Osteocyte (in vitro differentiated cells): ENCODE results near the gene COL11A1. TPM values are rescaled to one million over a fixed set of nuclear protein-coding genes. Genes with fewer than 3 reads are reported as not detected.
"Not testable (repeated sequence)": the region's sequence is repeated elsewhere in the genome, so short reads cannot be mapped to it uniquely, and the experiment has no call there.

Experiments used
- DNase-seq: peaks from one replicate; pipeline ENCODE4 v3.0.0; 2021; ENCODE audit warnings: mixed read lengths; ENCODE audit not compliant: unreplicated experiment; ENCODE audit errors: extremely low spot score
- H3K27ac Mint-ChIP-seq: one replicate; pipeline ENCODE4 v1.8.0; 2021; ENCODE audit warnings: mild to moderate bottlenecking, mixed read lengths; ENCODE audit not compliant: unreplicated experiment
- H3K27me3 Mint-ChIP-seq: one replicate; pipeline ENCODE4 v1.8.0; 2021; ENCODE audit warnings: mixed read lengths; ENCODE audit not compliant: unreplicated experiment
- H3K36me3 Mint-ChIP-seq: one replicate; pipeline ENCODE4 v1.8.0; 2021; ENCODE audit warnings: mixed read lengths; ENCODE audit not compliant: unreplicated experiment
- H3K4me1 Mint-ChIP-seq: one replicate; pipeline ENCODE4 v1.8.0; 2021; ENCODE audit warnings: mixed read lengths; ENCODE audit not compliant: unreplicated experiment
- H3K4me3 Mint-ChIP-seq: one replicate; pipeline ENCODE4 v1.8.0; 2021; ENCODE audit warnings: mild to moderate bottlenecking, moderate library complexity, mixed read lengths; ENCODE audit not compliant: unreplicated experiment
- H3K9me3 Mint-ChIP-seq: one replicate; pipeline ENCODE4 v1.8.0; 2021; ENCODE audit warnings: mixed read lengths; ENCODE audit not compliant: unreplicated experiment
- total RNA-seq: library from RNA; stranded (reverse); gene quantifications from 2 replicates; pipeline ENCODE4 v1.2.1, GENCODE V29; 2021
- TF ChIP-seq, protein P1 (sequence below): fragments of 200-600 bp; sonication (generic); IDR thresholded peaks from 2 replicates; pipeline ENCODE4 v1.5.0; 2021; ENCODE audit warnings: antibody characterized with exemption, mild to moderate bottlenecking, moderate library complexity

Gene COL11A1
- total RNA-seq, 1 donor from 2014 or later = 592 TPM

DNA sequence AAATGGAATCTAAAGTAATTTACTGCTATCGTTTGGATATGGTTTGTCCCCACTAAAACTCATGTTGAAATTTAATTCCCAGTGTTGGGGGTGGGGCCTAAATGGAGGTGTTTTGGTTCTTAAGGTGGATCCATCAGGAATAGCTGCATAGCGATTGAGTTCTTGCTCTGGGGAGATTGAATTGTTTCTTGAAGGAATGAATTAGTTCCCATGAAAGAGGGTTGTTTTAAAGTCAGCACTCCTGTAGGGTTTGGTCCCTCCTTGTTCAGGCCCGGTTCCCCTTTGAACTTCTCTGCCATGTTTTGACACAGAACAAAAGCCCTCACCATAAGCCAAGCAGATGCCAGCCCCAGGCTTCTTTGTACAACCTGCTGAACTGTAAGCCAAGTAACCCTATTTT, 170.9 kb downstream of the COL11A1 start:
- peaks cover 43% of the 10 kb centered on the region for H3K36me3 Mint-ChIP-seq
- TF ChIP-seq, protein P1, sequence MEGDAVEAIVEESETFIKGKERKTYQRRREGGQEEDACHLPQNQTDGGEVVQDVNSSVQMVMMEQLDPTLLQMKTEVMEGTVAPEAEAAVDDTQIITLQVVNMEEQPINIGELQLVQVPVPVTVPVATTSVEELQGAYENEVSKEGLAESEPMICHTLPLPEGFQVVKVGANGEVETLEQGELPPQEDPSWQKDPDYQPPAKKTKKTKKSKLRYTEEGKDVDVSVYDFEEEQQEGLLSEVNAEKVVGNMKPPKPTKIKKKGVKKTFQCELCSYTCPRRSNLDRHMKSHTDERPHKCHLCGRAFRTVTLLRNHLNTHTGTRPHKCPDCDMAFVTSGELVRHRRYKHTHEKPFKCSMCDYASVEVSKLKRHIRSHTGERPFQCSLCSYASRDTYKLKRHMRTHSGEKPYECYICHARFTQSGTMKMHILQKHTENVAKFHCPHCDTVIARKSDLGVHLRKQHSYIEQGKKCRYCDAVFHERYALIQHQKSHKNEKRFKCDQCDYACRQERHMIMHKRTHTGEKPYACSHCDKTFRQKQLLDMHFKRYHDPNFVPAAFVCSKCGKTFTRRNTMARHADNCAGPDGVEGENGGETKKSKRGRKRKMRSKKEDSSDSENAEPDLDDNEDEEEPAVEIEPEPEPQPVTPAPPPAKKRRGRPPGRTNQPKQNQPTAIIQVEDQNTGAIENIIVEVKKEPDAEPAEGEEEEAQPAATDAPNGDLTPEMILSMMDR = no peak
- no peaks in the 10 kb centered on the region for H3K27me3 Mint-ChIP-seq
- peaks cover 7% of the 10 kb centered on the region for H3K4me1 Mint-ChIP-seq
- no peaks in the 10 kb centered on the region for H3K9me3 Mint-ChIP-seq
- H3K27ac Mint-ChIP-seq = no peak overlapping the region
- no peak overlapping the region for H3K4me3 Mint-ChIP-seq
- DNase-seq = no peak

DNA sequence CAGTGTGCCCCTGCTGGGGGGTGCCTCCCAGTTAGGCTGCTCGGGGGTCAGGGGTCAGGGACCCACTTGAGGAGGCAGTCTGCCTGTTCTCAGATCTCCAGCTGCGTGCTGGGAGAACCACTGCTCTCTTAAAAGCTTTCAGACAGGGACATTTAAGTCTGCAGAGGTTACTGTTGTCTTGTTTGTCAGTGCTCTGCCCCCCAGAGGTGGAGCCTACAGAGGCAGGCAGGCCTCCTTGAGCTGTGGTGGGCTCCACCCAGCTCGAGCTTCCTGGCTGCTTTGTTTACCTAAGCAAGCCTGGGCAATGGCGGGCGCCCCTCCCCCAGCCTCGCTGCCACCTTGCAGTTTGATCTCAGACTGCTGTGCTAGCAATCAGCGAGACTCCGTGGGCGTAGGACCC, 175.0 kb downstream of the COL11A1 start:
- not testable (repeated sequence) for H3K27me3 Mint-ChIP-seq, H3K4me3 Mint-ChIP-seq, H3K27ac Mint-ChIP-seq, H3K9me3 Mint-ChIP-seq, DNase-seq, H3K4me1 Mint-ChIP-seq
- peaks cover 42% of the 10 kb centered on the region for H3K36me3 Mint-ChIP-seq

DNA sequence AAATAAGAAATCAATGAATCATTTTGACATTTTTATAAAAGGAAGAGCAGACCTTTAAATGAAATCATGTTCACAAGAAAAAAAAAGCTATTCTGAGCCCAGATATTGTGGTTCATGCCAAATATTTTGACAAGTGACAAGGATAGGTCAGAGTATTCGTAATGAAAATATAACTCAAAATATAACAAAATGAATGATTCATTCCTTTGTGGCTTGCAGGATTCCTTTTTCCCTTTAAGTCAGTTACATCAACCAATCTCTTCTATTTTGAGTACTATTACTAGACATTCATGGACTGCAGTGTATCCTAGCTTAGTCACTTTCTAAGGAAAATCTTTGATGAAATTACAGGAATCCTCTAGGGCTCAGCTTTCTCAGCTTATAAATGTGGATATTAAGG, 188.7 kb downstream of the COL11A1 start:
- no peak for DNase-seq
- Mint-ChIP-seq H3K4me3 (no peak overlapping the region), H3K9me3 (no peaks in the 10 kb centered on the region), H3K36me3 (peaks cover 33% of the 10 kb centered on the region), H3K27me3 (no peaks in the 10 kb centered on the region), H3K27ac (peak overlapping the region; percentile 48), H3K4me1 (peaks cover 25% of the 10 kb centered on the region)
- TF ChIP-seq, protein P1 = no peak

DNA sequence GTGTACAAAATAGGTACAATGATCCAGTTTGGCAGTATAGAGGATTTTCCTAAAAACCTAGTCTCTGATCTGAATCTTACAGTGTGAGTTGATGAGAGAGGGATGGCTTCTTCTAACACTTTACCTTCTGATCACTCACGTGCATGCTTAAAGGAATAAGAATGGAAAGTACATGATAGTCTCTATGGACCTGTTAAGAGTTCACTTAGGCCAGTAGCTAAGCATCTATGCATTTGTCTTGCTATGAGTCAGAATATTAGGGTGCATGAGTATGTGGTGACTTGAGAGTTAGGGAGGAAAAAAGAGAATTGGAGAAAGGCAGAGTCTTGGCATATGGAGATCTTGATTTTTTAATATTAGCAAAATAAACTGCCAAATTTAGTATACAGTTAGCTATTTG, 206.3 kb downstream of the COL11A1 start:
- Mint-ChIP-seq H3K9me3 (no peaks in the 10 kb centered on the region), H3K27ac (peak overlapping the region; percentile 4), H3K4me3 (no peak overlapping the region), H3K4me1 (peaks cover 13% of the 10 kb centered on the region), H3K36me3 (peaks cover 23% of the 10 kb centered on the region), H3K27me3 (no peaks in the 10 kb centered on the region)
- DNase-seq = no peak
- TF ChIP-seq, protein P1 = no peak

DNA sequence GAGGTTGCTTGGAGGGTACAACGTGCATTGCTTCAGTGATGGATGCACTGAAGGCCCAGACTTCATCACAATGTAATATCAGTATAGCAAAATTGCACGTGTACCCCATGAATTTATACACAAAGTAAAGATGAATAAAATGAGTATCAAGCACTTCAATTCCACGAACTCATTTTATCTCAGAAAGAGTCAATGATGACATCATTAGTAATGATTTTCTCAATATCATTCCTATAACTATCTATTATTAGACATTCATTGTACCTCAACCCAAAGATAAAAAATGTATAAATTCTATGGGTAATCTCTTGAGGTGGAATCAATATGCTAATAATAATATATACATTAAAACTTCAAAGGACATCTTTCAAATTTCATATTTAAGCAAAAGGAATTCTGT, 208.4 kb downstream of the COL11A1 start:
- no peaks in the 10 kb centered on the region for H3K9me3 Mint-ChIP-seq
- peaks cover 35% of the 10 kb centered on the region for H3K36me3 Mint-ChIP-seq
- H3K4me3 Mint-ChIP-seq = no peak overlapping the region
- H3K27ac Mint-ChIP-seq = no peak overlapping the region
- H3K27me3 Mint-ChIP-seq = no peaks in the 10 kb centered on the region
- no peak for DNase-seq
- TF ChIP-seq, protein P1 = no peak
- peaks cover 11% of the 10 kb centered on the region for H3K4me1 Mint-ChIP-seq

DNA sequence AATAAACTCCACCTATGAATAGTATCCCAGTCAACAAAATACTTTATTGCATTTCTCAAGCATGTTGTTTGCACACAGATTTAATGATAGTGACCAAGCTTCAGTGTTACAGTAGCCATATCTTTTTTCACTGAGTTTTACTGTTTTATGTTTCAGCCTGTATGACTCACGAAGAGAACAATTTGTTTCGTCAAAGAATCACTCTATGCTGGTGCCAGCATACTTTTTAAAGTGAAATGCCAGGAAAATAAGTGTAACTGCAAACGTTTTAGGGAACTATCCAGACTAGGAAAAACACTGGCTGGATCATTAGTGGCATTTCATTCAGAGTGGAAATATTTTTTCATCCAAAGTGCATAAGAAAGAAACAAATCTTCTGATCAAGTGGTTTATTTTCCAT, 210.8 kb downstream of the COL11A1 start:
- Mint-ChIP-seq H3K27me3 (no peaks in the 10 kb centered on the region), H3K4me3 (no peak overlapping the region), H3K27ac (peak overlapping the region; percentile 58), H3K4me1 (peaks cover 20% of the 10 kb centered on the region), H3K36me3 (peaks cover 34% of the 10 kb centered on the region), H3K9me3 (no peaks in the 10 kb centered on the region)
- TF ChIP-seq, protein P1 = no peak
- no peak for DNase-seq
